Activated CD8-positive, alpha-beta memory T cell treated with anti-CD3 and anti-CD28 coated beads, Interleukin-2, amount 50 U/mL, for 48 hours (primary cell): ENCODE measurements around the gene FAM184A.
"Not testable (repeated sequence)": the region's sequence is repeated elsewhere in the genome, so short reads cannot be mapped to it uniquely, and the experiment has no call there.

Experiments used
- DNase-seq: peaks from one replicate; pipeline ENCODE4 v3.0.0-alpha.2; 2020

FAM184A gene, protein sequence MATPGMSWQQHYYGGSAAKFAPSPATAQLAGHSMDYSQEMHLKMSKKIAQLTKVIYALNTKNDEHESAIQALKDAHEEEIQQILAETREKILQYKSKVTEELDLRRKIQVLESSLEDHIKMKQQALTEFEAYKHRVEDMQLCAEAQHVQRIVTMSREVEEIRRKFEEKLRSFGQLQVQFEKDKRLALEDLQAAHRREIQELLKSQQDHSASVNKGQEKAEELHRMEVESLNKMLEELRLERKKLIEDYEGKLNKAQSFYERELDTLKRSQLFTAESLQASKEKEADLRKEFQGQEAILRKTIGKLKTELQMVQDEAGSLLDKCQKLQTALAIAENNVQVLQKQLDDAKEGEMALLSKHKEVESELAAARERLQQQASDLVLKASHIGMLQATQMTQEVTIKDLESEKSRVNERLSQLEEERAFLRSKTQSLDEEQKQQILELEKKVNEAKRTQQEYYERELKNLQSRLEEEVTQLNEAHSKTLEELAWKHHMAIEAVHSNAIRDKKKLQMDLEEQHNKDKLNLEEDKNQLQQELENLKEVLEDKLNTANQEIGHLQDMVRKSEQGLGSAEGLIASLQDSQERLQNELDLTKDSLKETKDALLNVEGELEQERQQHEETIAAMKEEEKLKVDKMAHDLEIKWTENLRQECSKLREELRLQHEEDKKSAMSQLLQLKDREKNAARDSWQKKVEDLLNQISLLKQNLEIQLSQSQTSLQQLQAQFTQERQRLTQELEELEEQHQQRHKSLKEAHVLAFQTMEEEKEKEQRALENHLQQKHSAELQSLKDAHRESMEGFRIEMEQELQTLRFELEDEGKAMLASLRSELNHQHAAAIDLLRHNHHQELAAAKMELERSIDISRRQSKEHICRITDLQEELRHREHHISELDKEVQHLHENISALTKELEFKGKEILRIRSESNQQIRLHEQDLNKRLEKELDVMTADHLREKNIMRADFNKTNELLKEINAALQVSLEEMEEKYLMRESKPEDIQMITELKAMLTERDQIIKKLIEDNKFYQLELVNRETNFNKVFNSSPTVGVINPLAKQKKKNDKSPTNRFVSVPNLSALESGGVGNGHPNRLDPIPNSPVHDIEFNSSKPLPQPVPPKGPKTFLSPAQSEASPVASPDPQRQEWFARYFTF

DNA sequence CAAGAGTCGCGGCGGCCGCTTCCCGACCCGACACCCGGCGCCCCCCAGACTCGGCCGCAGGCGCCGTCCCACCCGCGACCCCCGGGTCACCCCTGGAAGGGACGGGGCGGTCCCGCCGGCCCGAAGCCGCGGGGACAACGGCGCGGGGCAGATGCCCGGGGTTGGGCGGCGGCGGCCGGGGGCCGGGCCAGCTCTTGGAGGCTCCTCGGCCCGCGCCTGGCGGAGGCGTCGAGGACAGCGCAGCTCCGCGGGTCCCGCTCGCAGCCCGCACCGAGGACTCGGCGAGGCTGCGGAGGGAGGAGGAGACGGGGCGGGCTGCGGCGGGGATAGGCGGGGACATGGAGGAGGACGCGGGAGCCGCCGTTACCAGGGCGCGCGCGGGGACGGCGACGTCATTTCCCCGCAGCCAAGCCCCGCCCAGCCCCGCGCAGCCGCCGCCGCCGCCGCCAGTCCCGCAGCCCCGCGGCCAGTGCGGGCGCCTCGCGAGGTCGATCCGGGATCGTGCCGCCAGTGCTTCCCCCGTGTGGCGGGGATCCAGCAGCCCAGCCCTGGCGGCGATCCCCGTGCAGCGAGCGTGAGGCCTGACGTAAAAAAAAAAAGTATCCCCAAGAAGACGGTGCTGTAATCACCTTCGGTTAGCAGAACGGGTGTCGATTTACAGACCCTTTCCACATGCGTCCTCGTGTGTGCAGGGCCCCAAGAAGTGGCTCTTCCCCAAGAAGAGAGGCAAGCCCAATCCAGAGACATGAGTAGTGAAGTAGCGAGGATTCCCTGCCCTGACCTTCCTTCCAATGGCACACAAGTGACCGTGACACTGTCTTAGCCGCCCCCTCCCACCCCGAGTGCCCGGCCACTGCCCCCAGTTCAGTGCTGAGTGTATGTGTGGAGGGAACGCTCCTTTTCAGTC is at the start of gene FAM184A:
Gene FAM184A (minus strand): TSS at position 289 of the 907 bp plus-strand sequence. CDS start 365 bp downstream, outside the sequence.
- peak; percentile 84 for DNase-seq

DNA sequence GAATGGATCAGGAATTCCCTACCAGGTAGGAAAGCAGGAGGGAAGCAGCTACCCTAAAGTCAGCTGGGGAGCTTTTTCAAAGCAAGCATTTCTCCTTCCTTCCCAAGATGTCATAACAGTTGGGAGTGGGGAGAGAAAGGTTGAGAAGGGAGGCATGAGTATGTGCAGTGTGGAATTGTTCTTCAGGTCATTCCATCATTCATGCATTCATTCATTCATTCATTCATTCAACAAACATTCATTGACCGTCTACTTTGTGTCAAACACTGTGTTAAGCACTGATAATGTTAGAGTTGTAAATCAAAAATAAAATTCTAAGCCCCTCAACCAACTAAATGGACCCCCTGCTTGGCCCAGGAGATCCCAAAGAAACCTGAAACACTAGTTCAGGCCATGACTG is 49.2 kb upstream of the FAM184A start:
- DNase-seq = no peak

DNA sequence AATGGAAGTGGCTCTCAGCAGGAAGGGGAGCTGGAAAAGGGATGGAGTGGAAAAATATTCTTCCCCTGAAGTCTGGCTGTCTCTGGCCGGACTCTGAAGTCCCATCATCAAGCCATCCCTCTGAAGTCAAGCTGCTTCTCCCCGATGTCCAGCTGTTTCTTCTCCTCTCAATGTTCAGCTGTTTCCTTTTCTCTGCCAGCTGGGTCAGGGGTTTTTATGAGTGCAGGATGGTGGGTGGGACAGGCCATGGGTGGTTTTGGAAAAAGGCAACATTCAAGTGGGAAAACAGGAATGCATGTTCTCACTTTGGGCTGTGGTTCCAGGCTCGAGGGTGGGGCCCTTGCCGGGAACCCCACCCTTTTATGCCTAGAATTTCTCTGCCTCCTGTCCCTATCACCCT is 48.4 kb upstream of the FAM184A start:
- DNase-seq = no peak

DNA sequence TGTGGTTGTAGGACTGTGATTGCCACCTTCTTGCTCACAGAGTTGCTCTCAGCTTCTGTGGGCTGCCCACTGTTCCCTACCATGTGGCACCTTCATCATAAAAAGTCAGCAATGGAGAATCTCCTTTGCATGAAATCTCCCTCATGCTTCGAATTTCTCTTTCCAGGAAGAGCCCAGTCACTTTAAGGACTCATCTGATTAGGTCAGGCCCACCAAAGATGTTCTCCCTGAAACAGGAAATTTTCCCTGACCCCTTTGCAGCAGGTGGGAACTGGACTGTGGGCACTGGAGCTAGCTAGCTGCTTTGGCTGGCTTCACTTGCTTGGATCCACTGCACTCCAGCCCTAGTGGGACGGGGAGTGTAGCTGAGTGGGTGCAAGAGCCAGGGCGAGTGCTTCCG is 47.7 kb upstream of the FAM184A start:
- no peak for DNase-seq

DNA sequence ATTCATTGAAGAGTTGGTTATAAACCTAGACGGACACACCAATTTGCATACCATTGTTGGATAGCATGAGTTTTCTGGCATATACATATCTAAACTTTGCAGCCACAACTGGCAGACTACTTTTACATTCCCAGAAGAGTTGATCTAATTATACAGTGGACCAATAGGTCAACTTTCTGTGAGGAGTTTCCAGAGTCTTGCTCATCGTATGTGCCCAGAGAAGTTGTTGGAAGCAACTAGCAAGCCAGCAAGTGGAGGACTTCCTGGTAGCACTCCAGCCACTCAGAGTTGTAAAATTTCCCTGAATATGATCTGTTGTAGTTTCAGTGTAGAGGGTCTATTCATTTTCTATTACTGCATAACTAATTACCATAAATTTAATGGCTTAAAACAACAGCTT is 47.1 kb upstream of the FAM184A start:
- no peak for DNase-seq

DNA sequence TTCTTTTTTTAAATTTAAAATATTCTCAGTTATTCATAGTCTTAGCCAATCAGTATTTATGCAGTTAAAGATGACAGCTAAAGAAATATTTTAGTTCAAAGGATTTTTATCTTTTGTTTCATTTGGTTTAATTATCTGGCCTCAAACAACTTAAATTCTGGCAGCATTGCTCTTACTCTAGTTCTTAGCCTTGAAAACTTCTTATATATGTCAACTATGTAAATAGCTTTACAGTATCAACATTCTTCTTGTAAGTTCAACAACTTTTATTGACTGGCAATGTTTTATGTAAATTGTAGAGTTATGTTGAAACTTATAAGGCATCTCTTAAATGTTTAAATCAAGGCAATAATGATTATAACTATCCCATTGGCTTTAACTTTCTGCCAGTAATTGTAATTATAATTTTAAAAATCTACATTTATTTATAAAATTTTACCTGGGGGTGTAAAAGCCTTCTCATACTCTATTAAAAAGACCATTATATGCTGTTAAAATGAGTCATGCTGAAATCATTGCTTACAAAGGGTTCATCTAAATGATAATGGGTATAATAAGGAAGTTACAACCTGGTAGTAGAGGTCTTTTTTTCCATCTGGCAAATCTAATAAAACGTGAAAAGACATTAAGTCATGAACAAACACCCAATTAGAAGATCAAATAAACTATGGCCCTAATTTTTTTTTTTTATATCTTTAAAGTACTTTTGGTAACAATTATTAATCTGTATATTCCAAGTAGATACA is 45.8 kb upstream of the FAM184A start:
- DNase-seq = no peak

DNA sequence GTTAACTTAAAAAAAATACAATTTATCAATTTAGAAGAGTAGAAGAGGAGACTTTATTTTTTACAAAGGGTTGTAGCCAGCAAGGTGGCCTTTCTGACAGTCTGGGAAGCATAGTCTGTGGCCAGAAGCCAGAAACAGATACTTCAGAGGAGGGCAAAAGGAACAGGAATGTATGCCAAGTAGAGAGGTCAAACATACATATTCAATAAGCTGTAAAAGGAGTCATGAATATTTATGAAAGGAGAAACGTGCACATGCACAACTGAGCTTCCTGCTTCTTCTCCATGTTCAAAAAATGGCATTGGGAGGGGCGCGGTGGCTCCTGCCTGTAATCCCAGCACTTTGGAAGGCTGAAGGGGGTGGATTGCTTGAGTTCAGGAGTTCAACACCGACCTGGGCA is 43.9 kb upstream of the FAM184A start:
- DNase-seq = no peak

DNA sequence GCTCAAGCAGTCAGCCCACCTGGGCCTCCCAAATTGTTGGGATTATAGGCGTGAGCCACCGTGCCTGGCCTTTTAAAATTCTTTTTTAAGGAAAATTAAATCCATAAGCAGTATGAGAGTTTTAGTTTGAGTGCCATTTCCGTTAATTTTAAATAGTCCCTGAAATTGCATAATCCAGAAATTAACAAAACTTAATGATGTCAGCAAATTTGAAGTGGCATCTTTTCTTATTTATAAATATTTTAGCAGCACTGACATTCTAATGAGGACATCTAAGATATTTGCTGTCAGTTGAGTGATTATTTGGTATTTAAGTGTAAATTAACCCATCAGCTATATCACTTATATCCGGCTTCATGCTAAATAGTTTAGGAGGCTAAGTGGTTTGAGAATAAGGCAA is 42.9 kb upstream of the FAM184A start:
- DNase-seq = no peak

DNA sequence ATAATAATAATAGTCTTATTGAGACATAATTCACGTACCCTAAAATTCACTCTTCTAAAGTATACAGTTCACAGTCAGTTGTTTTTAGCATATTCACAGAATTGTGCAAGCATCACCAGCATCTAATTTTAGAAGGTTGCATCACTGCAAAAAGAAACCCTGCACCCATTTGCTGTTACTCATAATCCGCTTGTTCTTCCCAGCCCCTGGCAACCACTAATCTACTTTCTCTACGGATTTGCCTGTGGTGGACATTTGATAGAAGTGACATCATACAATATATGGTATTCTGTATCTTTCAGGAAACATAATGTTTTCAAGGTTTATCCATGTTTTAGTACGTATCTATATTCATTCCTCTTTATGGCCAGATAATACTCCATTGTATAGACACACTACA is 41.5 kb upstream of the FAM184A start:
- no peak for DNase-seq

DNA sequence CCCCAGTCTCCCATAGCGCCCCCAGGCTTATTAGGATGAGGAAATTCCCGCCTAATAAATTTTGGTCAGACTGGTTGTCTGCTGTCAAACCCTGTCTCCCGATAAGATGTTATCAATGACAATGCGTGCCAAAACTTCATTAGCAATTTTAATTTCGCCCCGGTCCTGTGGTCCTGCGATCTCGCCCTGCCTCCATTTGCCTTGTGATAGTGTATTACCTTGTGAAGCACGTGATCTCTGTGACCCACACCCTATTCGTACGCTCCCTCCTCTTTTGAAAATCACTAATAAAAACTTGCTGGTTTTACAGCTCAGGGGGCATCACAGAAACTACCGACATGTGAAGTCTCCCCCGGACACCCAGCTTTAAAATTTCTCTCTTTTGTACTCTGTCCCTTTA is 40.6 kb upstream of the FAM184A start:
- DNase-seq = not testable (repeated sequence)

DNA sequence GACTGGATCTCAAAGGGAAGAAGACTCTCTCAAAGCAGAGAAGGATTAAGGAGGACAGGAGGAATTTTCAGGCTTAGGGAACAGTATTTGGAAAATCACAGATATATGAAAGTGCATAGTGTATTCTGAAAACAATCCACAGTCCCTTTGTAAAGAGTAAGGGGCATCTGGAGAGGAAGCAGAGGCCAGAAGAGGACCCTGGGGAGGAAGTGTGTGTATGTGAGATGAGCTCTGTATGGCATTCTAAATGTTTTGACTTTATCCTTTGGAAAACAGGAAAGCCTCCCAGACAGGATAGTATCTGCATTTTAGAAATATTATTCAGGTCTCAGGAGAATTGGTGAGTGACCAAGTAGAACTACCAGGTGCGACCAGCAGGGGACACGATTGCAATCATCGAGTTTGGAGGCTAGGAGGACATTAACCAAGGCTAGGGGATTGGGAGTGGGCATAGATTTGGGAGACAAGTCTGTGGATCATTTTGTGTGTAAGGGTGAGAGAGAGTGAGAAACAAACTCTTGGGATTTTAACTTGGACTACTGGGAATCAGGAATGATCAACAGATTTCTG is 38.3 kb upstream of the FAM184A start:
- DNase-seq = no peak

DNA sequence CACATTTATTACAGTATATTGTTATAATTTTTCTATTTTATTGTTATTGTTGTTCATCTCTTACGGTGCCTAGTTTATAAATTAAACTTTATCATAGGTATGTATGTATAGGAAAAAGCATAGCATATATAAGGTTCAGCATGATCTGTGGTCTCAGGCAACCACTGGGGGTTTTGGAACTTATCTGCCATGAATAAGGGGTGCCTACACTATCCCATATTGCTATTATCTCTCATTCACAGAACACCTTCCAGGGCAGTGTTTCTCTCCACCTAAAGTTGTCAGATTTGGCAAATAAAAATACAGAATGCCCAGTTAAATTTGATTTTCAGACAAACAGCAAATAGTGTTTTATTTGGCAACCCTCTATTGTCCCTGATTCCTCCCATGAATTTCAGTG is 35.5 kb upstream of the FAM184A start:
- no peak for DNase-seq

DNA sequence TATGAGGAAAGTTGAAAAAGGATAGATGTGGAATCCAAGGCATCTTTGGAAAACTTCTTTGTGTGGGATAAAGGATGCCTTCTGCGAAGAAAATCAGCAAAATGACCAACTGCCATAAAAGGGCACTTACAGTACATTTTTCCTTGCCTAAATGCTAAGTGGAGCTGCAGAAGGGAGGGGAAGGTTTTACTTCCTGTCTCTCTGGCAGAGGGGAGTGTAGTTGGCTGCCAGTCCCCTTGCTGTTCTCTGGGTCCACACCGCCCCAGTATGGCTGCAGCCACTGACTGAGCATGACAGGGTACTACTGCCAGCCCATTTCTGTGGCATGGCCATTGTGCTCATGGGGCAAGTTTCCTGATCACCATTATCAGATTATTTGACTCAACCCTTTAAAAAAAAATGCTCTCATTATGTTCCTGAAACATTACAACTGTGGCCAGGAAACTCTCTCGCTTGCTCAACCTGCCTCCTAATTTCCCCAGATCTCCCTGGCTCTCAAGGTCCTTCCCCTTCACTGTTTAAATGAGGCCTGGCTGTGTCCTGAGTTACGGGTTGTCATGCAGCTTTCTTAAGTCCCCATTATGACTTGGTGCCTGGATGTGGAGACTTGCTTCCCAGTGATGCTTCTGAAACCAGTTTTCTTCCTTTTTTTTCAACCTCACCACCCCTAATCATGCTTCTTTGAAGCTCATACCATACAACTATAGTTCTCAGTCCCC is 34.5 kb upstream of the FAM184A start:
- no peak for DNase-seq

DNA sequence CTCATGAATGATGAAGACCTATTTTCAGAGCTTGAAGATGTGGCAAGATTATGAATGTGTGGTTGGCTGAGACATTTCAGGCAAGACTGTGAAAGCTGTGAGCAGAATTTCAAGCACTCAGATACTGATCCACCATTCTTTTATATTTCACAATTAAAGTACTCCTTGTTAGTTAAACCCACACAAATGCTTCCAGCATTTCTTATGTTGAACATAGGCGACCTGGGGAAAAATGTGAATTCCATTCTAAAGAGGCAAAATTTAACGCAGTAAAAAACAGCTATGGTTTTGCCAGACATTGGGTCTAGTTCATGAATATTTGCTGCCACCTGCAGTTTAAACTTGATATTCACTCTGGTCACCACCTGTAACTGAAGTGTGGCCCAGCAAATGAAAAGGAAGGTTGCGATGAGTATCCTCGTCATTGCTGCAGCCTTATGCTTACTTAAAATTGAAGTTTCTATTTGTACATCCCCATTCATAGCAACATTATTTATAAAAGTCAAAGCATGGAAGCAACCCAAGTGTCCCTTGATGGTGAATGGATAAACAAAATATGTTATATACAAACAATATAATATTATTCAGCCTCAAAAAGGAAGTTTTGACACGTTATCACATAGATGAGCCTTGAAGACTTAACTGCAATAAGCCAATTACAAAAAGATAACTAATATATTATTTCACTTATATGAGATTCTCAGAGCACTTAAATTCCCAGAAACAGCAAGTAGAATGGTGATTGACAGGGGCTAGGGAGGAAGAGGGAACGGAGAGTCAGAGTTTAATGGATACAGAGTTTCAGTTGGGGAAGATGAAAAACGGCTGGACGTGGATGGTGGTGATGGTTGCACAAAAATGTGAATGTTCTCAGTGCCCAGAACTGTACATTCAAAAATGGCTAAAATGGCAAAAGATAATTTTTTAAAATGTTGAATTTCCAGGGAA is 32.4 kb upstream of the FAM184A start:
- no peak for DNase-seq

DNA sequence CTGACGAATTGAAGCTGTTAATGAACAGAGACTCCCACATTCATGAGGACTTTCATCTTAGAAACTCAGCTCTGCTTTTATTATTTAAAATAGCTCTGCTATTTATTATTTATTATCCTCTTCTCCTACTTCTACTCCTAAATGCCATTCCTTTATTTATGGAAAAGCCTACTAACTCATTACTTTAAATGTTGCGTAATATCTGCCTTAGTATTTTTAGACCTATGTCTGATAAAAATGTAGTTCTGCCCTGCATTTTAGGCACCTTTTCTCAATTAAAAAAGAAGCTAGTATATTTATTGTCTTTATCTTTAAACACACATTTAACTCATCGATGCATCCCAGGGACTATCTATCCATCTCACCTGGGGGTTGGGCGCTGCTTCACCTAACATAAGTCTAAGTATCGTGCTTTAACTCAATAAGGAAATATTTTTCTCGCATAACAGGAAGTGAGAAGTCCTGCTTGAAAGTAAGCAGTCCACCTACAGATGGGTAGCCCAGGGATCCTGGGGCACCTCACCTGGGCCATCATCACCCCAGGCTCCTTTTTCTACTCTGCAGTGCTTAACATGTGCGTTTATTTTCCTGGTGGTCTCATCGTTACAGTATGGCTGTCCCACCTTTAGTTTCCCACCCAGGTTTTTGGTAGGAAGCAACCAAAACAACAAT is 31.3 kb upstream of the FAM184A start:
- DNase-seq = no peak

DNA sequence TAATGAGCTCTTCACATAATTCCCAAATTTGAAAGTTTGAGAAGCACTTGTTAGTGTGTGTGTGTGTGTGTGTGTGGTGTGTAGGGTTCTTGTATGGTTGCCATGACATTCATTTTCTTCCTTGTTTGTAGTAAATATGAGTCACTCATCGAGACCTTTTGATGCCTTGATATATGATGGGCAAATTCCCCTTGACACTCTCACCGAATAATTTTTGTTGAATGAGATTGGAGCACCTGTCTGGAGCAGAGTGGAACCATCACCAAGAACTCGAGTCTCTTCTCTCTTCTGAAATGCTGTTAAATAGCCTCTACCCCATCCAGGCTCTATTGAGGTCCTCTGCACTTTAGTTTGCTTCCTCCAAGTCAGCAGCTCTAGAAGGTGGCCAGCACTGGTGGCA is 29.6 kb upstream of the FAM184A start:
- no peak for DNase-seq

DNA sequence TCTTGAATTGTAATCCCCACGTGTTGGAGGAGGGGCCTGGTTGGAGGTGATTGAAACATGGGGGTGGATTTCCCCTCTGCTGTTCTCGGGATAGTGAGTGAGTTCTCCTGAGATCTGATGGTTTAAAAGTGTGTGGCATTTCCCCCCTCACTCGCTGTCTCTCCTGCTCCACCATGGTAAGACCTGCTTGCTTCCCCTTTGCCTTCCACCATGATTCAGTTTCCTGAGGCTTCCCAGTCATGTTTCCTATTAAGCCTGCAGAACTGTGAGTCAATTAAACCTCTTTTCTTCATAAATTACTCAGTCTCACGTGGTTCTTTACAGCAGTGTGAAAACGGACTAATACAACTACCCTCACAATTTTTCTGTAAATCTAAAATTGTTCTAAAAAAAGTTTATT is 26.8 kb upstream of the FAM184A start:
- no peak for DNase-seq

DNA sequence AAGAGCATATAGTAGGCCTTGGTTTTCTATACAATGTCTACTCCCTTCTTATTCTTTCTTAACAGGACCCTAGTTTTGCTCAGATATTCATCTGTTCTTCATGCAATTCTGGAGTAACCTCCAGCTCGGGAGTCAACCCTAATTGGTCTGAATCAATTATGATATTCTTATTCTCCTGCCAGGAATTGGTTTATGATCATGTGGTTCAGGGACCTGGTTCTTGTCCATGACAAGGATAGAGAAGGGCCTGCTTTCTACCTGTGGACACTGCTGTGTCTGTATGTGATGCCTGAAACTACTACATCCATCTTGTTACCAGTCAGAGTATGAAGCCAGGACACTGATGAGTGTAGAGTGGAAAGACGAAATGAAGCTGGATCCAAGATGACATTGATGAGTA is 24.4 kb upstream of the FAM184A start:
- DNase-seq = no peak

DNA sequence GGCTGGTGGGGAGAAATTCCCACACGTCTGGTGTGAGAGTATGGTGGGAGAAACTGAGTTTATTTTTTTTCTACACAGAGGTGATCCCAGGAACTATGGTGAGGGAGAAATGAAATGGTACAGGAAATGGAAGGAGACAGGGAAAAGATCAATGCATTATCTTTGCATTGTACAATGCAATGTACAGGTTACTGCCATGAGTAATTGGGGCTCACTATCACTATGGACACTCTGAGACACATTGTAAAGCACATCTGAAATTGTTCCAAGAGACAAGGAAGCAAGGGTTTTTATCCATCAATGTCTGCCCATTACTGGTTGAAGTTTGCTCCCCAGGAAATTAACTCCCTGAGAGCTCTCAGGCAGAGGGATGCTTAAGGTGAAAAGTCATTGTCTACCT is 21.7 kb upstream of the FAM184A start:
- DNase-seq = no peak
